HS-5 (cell line): ENCODE measurements around the gene CTDNEP1.

Source experiments
- DNase-seq: peaks from one replicate; pipeline ENCODE4 v3.0.0-alpha.2; 2012; ENCODE audit warnings: low read depth

The CTDNEP1 gene

DNA sequence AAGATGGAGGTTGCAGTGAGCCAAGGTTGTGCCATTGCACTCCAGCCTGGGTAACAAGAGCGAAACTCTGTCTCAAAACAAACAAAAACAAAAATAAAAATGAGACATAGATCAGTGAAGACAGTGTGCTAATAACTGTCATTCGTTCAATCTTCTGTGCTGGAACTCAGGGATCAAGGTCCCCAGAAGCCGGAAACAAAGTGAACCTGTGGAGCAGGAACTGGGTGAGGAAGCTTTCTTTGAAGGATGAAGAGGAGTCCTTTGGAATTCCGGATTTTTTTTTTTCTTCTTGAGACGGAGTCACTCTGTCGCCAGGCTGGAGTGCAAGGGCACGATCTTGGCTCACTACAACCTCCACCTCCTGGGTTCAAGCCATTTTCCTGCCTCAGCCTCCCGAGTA lies 27.9 kb upstream of the CTDNEP1 start:
- DNase-seq: no peak

DNA sequence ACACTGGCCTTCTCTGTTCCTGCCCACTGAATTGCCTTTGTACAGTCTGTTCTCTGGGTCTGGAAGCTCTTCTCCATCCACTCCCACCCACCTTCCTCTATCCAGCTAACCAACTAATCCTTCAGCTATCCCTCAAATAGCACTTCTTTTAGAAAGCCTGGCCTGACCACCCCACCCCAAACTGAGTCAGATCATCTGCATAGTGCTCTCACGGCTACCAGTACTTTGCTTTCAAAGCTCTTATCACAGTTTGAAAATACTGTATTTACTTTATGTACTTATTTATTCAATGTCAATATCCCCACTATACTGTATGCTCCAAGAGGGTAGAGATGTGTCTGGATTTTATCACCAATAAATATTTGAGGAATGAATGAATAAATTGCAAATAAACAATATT lies 15.2 kb upstream of the CTDNEP1 start:
- no peak for DNase-seq

DNA sequence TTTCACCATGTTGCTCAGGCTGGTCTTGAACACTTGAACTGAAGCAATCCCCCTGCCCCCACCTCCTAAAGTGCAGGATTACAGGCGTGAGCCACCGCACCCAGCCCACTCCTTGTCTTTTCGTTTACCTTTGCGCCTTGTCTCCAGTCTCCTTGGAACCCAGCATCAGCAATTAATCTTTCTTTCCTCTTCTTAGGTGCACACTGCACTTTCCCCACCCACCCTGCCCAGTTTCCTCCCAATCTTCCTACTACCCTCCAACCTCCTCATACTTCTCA lies 12.2 kb upstream of the CTDNEP1 start:
- DNase-seq: no peak

DNA sequence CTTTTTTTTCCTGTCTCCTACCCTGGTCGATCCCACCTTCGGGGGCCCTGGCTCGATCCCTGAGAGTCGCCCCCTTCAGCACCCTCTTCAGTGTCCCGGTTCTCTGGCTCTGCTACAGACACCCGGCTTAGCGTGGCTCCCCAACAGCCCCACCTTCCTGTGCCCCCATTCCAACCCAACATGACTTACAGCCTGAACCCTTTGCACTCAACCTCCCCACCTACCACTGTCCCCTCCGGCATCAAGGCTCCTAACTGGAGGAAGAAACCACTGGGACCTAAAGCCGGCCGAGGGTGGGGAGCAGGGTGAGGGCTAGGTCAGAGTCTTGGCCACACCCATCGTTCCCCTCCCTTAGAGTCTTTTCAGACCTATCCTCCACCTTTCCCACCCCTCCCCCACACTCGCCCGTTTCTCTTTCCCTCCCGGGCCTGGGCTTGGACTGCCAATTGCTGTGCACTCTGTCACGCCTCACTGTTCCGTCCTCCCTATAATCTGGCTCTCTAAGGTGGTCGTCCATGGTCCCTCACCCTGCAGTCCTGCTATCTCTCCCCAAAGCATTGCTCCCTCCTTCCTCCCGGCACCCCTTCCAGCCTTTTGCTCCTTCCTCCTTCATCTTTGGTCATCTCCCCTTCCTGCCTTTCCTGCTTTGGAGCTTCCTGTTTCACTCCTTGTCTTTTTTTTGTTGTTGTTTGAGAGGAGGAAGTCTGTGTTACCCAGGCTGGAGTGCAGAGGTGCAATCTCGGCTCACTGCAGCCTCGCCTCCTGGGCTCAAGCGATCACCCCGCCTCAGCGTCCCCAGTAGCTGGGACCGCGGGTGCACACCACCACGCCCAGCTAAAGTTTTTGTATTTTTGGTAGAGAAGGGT lies 11.6 kb upstream of the CTDNEP1 start:
- DNase-seq: no peak

DNA sequence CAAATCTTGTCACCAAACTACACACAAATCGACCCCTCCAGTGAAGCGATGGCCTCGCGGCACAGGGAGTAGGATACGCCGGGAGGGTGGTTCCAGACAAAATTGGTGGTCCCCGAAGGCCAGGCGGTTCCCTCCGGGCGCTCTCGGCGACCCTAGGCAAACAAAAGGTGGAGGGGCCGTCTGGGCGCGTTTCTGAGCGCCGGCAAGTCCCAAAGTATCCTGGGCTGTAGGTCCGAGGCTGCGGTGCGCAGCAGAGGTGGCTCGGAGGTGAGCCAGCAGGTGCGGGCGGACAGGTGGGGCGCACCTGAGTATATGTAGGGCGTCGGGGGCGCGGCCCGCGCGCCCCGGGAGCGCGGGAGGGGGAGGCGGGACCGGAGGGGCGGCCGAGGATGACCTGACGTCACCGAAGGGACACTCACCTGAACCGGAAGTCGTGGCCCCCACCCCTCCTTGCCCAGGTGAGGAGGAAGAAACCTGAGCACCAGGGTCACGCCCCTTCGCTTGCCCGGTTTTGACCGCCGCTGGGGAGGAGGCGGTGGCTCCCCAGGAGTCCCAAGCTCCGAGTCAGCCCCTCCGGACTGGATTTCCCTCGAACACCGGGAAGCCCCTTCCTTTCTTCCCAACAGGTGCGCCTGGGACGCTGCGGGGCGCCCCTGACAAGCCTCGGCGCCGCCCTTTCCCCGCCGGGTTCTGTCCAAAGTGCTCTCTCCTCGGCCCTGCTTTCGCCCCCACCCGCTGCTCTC lies 10.8 kb upstream of the CTDNEP1 start, which contains the start of gene CLDN7:
CLDN7 (minus strand) TSS at position 287 of the 743 bp plus-strand sequence. CDS start 435 bp downstream, outside the sequence.
- DNase-seq: no peak

DNA sequence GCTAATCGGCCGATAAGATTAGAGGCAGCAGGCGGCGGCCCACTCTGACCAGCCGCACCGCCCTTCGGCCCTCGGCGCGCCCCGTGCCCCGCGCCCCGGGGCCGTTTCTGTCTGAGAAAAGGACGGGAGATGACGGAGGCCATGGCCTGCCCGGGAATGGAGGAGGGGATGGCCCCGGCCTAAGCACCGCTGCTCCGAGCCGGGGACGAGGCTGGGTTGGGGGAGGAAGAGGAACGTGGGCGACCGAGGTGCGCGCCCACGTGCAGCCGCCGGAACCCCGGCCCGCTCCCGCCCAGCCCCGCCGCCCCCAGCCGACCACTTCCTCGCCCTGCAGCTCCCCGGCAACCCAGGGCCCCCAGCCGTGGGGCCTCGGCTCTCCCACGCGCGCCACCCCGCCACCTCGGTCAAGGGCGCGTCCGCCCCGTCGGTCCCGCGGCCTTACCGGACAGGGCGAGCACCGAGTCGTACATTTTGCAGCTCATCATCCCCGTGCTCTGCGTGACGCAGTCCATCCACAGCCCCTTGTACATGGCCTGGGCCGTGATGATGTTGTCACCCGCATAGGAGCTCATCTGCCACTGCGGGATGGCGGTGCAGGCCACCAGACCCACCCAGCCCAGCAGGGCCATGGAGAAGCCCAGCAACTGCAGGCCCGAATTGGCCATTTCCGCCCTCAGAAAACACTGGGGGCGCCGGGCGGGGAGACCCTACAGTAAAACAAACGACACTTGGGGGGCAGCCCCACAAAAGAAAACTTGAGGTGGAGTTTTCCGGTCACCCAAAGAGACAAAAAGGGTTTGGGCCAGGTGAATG lies 10.1 kb upstream of the CTDNEP1 start:
- no peak for DNase-seq

DNA sequence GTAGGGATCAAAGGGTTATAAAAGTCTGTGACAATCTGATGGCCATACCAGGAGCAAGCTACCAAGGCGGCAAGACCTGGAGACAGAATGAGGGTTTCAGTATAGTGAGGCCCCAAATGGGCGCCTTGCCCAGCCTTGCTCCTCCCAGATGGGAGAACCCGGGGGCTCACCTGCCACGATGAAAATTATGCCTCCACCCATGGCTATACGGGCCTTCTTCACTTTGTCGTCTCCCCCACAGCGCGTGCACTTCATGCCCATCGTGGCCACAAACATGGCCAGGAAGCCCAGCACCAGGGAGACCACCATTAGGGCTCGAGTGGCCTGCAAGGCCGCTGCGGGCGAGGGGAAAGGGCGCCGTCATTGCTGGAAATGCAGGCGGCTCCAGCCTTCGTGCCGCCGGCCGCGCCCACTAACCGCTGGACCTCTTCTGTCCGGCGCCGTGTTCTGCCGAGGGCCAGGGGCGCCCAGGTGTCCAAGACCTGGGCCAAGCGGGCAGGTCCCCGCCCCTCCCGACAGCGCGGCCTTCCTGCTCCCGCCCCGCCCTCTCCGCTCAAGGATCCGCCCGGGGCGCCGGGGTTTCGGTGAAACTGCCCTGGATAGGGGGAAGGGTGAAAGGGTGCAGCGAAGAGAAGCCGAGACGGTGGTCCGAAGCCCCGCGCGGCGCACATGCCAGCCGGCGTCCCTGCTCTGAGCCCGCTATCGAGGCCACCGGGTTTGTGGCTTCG lies 9.3 kb upstream of the CTDNEP1 start:
- DNase-seq: no peak

DNA sequence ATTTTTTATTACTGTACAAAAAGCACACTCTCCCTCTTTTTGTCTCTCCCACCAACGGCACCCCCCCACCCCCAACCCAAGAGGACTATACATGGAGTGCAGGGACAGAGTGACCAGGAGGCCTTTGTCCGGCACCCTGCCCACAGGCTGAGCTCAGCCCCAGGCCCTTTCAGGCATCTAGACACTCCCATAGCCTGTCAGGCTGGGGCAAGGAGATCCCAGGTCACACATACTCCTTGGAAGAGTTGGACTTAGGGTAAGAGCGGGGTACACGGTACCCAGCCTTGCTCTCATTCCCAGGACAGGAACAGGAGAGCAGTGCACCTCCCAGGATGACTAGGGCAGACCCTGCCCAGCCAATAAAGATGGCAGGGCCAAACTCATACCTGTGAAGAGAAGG lies 8.6 kb upstream of the CTDNEP1 start:
- no peak for DNase-seq

DNA sequence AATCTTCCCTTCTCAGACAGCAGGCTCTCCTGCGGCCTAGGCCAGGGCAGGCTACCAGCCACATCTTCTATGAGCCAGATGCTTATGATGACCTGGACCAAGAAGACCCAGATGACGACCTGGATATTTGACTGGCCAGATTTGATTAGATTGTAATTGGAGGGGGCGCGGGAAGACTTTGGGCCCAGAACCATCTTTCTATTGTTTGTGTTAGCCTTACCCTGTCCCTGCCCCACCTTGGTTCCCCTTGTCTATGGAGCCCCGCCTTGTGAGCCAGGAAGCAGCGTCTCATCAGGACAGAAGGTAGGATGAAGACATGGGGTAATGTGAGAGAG lies 8.0 kb upstream of the CTDNEP1 start:
- no peak for DNase-seq

DNA sequence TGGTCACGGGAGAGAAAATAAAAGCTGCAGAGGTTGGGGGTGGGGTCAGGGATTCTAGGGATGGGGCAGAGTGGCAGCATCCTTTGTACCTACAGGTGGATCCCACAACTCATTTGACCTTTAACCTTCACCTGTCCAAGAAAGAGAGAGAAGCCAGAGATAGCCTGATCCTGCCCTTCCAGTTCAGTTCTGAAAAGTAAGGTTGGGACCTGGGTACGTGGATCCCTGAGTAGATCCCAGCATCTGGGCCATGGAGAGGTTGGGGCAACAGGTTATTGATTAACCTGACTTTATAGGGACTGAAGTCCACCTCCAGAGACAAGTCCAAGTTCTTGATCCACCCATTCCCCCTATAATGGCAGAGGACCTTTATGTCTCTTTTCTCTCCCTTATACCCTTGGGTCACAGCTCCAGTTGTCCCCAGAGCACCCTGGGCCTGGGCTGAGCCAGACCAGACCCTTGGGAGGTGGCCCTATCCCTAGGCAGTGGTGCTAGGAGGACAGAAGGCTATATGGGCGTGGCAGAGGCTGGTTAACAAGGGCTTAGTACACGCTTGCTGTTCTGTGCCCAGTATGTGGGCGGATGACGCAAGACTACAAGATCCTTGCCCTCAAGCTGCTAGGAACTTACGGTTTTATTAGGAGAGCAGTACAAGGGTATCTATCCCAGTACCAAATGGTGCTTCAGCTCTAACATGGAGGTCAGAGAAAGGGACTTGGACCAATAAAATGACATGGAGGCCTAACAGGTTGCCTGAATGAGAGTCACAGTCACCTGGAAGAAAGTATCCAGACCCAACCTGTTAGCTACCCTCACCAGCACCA lies 7.4 kb upstream of the CTDNEP1 start:
- DNase-seq: no peak

DNA sequence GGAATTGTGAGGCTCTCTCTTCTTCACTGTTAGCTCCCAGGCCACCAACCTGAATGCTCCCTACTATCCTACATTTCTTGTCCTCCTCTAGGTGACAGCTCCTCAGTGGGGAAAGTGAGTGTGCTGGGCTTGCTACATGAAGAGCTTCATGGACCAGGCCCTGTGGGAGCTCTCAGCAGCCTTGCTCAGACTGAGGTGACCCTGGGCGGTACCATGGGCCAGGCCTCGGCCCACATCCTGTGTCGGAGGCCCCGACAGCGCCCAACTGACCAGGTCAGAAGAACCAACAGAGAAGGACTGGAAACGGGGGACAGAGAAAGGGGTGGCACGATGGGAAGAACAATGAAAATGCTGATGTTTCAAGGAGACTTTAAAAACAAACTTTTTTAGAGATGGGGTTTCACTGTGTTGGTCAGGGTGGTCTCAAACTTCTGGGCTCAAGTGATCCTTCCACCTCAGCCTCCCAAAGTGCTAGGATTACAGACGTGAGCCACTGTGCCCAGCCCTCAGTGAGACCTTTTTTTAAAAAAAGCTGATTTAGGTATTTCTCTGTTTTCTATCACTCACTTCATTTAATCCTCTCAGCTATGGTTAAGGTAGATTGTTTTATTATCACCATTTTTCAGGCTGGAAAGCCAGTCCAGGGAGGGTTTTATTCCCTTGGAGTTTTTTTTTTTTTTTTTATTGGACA lies 5.4 kb upstream of the CTDNEP1 start:
- DNase-seq: no peak

DNA sequence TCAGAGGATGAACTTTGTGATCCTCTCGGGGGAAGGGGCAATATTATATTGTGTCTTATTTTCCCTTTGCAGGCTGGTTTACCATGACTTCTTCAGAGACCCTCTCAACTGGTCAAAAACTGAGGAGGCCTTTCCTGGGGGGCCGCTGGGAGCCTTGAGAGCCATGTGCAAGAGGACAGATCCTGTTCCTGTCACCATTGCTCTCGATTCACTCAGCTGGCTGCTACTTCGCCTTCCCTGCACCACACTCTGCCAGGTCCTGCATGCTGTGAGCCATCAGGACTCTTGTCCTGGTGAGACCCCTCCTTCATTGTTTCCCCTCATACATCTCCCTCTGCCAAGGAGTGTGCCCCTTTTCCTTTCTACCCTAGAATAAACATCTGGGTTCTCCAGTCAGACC lies 3.0 kb upstream of the CTDNEP1 start:
- DNase-seq: no peak

DNA sequence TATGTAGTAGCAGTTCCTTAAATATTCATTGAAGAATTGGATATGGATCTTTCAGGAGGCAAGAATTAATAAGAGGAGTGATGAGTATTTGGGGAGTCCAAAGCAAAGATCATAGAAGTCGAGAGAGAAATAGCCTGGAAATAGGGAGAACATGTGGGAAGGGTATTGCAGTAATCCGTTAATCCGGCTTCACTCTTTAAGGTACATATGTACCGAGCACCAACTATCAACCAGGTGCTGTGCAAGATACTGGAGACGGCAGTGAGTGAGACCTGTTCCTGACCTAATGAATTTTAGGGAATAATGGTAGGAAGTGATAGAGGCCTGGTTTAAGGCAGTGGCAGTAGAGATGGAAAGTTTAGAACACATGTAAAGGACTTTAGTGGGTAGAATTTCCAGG lies 1.5 kb upstream of the CTDNEP1 start:
- DNase-seq: no peak

DNA sequence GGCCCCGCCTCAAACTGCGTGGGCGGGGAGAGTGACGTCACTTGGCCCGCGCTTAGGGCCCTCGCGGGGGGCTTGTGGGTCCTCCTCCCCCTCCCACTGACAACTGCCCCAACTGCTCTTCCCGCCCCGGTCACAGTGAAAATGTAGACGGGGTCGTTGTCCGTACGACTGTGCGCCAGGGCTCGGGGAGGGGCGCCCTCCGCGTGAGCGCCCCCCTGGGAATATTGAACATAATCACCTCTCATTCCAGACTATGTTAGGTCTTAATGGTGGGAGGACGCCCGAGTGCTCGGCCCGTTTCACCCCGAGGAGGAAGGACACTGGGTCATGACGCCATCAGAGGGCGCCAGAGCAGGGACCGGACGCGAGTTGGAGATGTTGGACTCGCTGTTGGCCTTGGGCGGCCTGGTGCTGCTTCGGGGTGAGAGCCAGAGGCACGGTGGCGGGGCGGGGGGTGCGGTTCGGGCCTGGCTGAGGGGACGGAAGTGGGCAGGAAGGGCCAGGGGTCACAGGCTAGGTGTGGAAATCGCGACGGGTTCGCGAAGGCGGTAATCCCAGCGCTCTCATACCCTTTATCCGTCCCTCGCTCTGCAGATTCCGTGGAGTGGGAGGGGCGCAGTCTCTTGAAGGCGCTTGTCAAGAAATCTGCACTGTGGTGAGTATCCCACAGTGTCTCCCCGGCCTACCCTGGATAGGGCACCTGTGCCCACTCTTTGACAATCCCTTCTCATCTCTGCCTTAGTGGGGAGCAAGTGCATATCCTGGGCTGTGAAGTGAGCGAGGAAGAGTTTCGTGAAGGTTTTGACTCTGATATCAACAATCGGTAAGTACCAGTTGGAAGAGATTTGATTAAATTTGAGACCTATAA lies 876 bp upstream of the CTDNEP1 start, which contains the start of gene ELP5:
ELP5 (plus strand) TSS at position 40 of the 868 bp plus-strand sequence; CDS start at position 376, 336 bp downstream.
- peak; percentile 87 for DNase-seq

DNA sequence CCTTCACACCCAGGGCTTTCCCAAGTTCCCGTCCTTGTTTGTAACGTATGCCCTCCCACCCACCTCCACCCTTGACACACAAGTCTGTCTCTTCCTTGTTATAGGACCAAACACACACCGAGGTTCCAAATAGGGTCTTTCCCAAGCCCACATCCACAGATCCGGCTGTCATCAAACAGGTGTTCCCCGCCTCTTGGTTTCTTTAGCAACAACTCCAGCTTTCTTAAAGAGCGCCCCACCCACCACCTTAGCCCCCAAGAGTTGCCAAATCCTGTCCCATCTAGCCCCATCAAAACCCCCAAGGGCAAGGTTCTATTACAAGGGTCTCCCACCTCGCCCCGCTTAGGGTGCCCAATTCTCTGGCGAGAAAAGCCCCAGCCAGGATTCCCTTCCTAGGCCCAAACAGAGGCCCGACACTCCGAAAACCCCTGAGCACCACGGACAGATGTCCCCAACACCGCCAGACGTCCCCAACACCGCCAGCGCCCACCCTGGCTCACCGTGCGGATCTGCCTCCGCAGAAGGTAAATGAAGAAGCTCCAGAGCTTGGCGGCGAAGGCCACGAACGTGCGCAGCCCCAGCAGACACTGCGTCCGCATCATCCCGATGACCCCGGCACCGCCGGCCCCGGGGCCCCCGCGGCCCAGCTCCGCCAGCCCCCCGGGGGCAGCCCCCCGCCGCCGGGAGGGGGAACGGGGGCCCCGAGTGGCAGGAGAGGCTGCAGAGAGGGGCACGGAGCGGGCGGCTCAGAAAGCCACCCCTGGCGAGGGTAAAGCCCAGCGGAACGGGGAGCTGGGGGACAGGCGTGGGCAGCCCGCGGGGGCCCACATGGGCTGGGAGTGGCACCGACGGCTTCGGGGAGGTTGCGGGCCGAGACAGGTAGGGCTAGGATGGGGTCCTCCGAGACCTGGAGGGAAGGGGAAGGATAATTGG lies 573 bp downstream of the CTDNEP1 start:
- no peak for DNase-seq

DNA sequence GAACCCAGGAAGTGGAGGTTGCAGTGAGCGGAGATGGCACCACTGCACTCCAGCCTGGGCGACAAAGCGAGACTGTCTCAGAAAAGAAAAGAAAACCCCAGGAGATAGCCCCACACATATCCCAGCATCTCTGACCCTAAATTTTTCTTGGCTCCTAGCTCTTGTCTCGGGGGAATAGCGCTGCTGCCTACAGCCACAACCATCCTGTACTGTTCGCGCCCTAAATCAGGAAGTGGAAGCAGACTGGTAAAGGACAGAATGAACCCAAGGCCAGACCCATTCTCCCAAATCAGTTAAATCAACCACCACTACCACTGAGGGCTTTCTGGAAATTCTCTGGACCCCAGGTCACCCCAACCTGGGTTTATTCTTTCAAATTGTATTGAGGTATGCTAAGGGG lies 1.7 kb downstream of the CTDNEP1 start:
- no peak for DNase-seq

DNA sequence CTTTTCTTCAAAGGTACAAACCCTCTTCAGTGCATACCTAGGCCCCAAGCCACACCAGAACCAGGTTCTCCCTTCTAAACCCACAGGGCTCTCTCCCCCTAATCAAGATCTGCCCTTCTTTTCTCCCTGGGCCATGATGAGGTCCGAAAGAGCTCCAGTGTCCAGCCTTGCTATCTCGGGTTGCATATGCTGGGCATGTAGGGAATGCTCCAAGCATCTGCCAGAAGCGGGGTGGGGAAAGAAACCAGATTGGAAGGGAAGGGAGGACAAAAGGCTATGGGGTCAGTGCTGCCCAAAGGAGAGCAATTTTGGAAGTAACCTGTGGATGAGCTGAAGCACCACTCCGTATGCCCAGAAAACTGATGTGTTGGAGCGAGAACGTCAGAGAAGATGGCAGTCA lies 2.3 kb downstream of the CTDNEP1 start:
- no peak for DNase-seq

DNA sequence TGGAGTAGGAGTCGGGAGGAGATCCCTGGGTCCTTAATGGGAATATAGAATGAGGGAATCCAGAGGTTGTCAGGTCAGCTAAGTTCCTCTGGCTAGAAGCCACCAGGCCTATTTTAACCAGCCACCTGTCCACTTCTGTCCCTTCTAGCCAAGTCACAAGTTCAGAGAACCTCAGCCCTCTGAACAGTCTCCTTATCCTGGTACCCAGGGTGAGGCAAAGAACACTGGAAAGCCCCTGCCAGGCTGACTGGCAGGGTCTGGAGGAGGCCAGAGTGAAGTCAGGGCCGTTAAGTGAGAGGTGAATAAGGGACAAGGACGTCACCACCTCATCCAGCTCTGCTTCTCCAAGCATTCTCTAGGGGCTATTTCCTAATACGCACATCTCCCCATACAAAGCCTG lies 2.7 kb downstream of the CTDNEP1 start:
- DNase-seq: no peak
